Subcutaneous abdominal adipose tissue (tissue), 5 donors: Measurements from ENCODE around the gene RDH5.
A peak's percentile ranks its signal among the peaks of the same experiment; 100 is the strongest.

Source experiments
- H3K27ac ChIP-seq: one replicate; pipeline ENCODE4 v1.7.0; 2013; ENCODE audit warnings: low read depth, mild to moderate bottlenecking, inconsistent platforms, low read length, moderate library complexity
- H3K27me3 ChIP-seq, 5 donors: one replicate each; pipeline ENCODE4 v1.7.0; 2013; ENCODE audit warnings: low read length in 5 of 5, inconsistent platforms in 1 of 5; ENCODE audit not compliant: control insufficient read depth in 5 of 5, insufficient read depth in 4 of 5
- H3K36me3 ChIP-seq, 5 donors: one replicate each; pipeline ENCODE4 v1.7.0; 2013; ENCODE audit warnings: low read length in 5 of 5; ENCODE audit not compliant: control insufficient read depth in 5 of 5, insufficient read depth in 5 of 5
- H3K4me1 ChIP-seq, 5 donors: one replicate each; pipeline ENCODE4 v1.7.0; 2013; ENCODE audit warnings: low read length in 5 of 5, mild to moderate bottlenecking in 3 of 5, moderate library complexity in 1 of 5; ENCODE audit not compliant: control insufficient read depth in 5 of 5, insufficient read depth in 5 of 5
- H3K4me3 ChIP-seq, 5 donors: one replicate each; pipeline ENCODE4 v1.7.0; 2013; ENCODE audit warnings: low read length in 5 of 5, low read depth in 1 of 5
- H3K9ac ChIP-seq, 5 donors: one replicate each; pipeline ENCODE4 v1.7.0; 2013; ENCODE audit warnings: low read length in 5 of 5, mild to moderate bottlenecking in 4 of 5, moderate library complexity in 3 of 5
- H3K9me3 ChIP-seq, 5 donors: one replicate each; pipeline ENCODE4 v1.7.0; 2013; ENCODE audit warnings: low read length in 5 of 5; ENCODE audit not compliant: control insufficient read depth in 5 of 5
- donor health status: healthy.
- donor health status: healthy.
- donor health status: healthy.
- donor health status: healthy.
- donor health status: healthy.

Gene RDH5

GRCh38 chr12:55695349-55695748, 24.8 kb upstream of the RDH5 start:
- Histone ChIP-seq H3K9ac (no peak overlapping the region), H3K4me1 (peaks cover 2 to 9% (median 5%) of the 10 kb centered on the region in 5 donors), H3K27me3 (no peaks in the 10 kb centered on the region), H3K4me3 (no peak overlapping the region), H3K27ac (peak overlapping the region; percentile 5), H3K9me3 (no peaks in the 10 kb centered on the region), H3K36me3 (peaks cover 2 to 92% (median 84%) of the 10 kb centered on the region in 5 donors)

DNA sequence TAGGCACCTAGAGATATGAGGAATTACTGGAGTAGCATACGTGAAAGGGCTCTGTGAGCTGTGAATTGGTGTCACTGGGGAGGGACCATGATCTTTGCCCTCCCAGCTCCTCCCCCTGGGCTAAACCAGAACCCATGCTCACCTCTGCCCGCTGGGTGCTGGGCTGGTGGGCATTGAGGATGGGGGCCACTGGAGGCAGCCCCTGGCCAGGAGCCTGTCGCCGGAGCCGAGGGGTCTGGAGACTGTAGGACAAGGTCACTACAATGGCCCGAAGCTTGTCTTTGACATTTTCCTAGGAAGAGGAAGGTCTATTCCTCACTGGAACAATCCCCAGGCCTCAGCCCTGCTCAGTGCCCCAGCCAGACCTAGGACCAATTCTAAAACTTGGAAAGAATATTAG, 24.1 kb upstream of the RDH5 start:
- no peaks in the 10 kb centered on the region for H3K27me3 ChIP-seq
- peaks cover 2 to 99% (median 89%) of the 10 kb centered on the region in 5 donors for H3K36me3 ChIP-seq
- peak overlapping the region; percentile 5 for H3K27ac ChIP-seq
- H3K4me3 ChIP-seq = no peak overlapping the region
- no peaks in the 10 kb centered on the region for H3K9me3 ChIP-seq
- no peak overlapping the region for H3K9ac ChIP-seq
- H3K4me1 ChIP-seq = peaks cover 3 to 17% (median 13%) of the 10 kb centered on the region in 5 donors

GRCh38 chr12:55696796-55697462, 23.3 kb upstream of the RDH5 start:
- H3K27me3 ChIP-seq = no peaks in the 10 kb centered on the region
- H3K4me3 ChIP-seq = no peak overlapping the region
- no peaks in the 10 kb centered on the region for H3K9me3 ChIP-seq
- H3K4me1 ChIP-seq = peaks cover 3 to 25% (median 17%) of the 10 kb centered on the region in 5 donors
- H3K9ac ChIP-seq = no peak overlapping the region
- no peak overlapping the region for H3K27ac ChIP-seq
- H3K36me3 ChIP-seq = peaks cover 0 to 98% (median 91%) of the 10 kb centered on the region in 5 donors

- Histone ChIP-seq H3K27me3 (no peaks in the 10 kb centered on the region), H3K36me3 (peaks cover 0 to 95% (median 84%) of the 10 kb centered on the region in 5 donors), H3K4me1 (peaks cover 5 to 30% (median 19%) of the 10 kb centered on the region in 5 donors), H3K9me3 (no peaks in the 10 kb centered on the region), H3K9ac (no peak overlapping the region), H3K27ac (peak overlapping the region; percentile 41), H3K4me3 (no peak overlapping the region)
Observed at GRCh38 chr12:55697686-55698085, 22.5 kb upstream of the RDH5 start.

DNA sequence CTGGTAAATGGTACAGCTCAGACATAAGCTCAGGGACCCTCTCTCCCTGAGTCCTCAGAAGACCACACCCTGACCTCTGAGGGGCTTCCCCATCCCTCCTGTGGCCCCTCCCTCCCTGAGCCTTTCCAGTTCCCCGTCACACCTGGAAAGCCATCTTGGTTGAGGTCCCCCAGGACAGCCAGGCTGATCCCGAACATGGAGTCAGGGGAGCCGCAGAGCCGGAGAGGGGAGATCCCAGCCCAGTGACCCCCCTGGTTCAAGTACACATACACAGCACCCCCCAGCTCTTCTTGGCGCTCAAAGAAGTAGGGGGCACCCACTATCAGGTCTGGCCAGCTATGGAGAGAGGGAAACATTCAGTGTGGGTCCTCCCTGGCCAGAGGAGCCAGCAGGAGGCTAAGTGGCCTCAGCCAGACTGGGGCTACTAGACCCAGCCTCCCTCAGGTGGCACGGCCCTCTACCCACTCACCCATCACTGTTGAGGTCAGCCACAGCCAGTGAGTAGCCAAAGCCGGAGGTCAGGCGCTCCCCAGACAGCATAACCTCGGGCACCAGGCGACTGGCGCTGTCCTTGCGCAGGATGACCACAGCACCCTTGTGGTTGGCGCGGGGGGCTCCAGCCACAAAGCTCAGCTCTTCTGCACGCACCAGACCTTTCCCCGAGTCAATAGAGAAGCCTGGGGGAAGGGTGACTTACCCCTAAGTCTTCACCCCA, 21.8 kb upstream of the RDH5 start:
- peaks cover 5 to 37% (median 27%) of the 10 kb centered on the region in 5 donors for H3K4me1 ChIP-seq
- no peak overlapping the region for H3K4me3 ChIP-seq
- H3K9ac ChIP-seq = peak overlapping the region in 1 of 5 donors; percentile 49
- H3K36me3 ChIP-seq = peaks cover 0 to 90% (median 77%) of the 10 kb centered on the region in 5 donors
- peak overlapping the region; percentile 41 for H3K27ac ChIP-seq
- H3K27me3 ChIP-seq = no peaks in the 10 kb centered on the region
- H3K9me3 ChIP-seq = no peaks in the 10 kb centered on the region

DNA sequence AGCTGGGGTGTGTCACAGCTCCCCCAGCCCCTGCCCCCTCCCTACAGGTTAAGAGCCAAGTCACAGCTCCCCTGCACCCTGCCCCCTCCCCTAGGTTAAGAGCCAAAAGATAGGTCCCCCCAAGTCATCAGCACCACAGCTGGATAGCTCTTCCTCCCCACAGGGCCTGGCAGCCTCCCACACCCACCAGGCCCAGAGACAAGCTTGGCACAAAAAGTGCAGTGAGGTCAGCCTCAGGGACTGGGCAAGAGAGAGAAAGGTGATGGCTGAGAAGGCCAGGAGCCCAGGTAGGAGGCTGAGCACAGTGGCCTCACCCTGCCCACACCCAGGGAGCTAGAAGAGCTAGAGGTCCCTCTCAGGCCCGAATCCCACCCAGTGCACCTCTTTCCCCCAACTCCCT, 21.2 kb upstream of the RDH5 start:
- Histone ChIP-seq H3K27ac (peak overlapping the region; percentile 41), H3K36me3 (peaks cover 0 to 84% (median 72%) of the 10 kb centered on the region in 5 donors), H3K27me3 (no peaks in the 10 kb centered on the region), H3K9ac (peak overlapping the region in 1 of 5 donors; percentile 6), H3K4me1 (peaks cover 5 to 43% (median 32%) of the 10 kb centered on the region in 5 donors), H3K9me3 (no peaks in the 10 kb centered on the region), H3K4me3 (no peak overlapping the region)

GRCh38 chr12:55699471-55700055, 20.6 kb upstream of the RDH5 start:
- Histone ChIP-seq H3K4me1 (peaks cover 5 to 49% (median 37%) of the 10 kb centered on the region in 5 donors), H3K9me3 (no peaks in the 10 kb centered on the region), H3K27ac (peak overlapping the region; percentile 33), H3K27me3 (no peaks in the 10 kb centered on the region), H3K9ac (peak overlapping the region in 2 of 5 donors; percentile 6 to 39), H3K36me3 (peaks cover 0 to 78% (median 66%) of the 10 kb centered on the region in 5 donors), H3K4me3 (no peak overlapping the region)

DNA sequence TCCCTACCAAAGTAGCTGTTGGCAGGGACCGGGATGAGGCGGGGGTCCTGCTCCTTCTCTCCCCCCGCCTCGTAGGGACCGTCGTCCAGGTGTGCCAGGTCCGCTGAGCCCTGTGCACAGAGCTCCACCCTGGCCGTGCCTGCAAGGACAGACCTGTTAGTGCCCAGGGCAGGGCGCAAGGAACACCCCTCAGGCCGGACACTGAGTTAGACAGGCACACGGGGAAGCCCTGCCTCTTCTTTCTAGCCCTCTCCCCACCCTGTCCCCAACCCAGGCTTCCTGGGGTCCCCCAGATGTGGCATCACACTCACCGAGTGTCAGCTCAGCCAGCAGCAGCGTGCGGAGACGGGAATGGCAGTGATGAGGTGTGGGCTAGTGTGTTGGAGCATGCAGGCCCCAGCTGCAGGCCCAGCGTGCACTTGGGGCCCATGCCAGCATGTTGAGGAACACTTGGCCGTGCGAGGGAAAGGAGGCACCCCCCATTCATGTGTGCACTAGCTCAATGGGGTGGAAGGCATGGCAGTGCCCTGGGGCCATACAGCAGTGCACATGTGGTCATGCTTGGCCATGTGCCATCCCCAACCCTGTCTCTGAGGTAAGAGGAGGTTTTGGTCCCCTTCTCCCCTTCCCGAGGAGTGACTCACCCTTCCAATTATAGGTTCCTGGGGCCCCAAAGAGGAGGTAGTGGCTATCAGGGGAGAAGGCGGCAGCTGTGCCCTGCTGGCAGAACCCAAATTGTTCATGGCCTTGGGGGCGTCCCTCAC, 19.8 kb upstream of the RDH5 start:
- H3K9ac ChIP-seq = no peak overlapping the region

DNA sequence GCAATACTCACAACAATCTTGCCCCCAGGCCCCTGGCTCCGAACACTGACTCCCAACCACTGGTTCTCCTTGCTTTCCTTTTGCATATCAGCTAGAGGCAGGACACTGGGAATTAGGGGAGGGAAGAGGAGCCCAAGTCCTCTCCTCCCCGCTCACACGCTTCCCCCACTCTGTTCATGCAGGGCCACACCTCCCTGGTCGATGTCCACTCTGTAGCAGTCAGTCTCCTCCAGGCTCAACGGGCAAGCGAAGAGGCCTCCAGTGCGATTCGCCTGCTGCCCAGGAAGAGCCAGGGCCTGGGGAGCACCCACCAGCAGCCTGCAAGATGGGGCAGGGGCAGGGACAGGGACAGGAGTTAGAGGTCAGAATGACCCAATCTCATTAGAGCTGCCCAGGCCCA, 17.3 kb upstream of the RDH5 start:
- H3K9me3 ChIP-seq = no peaks in the 10 kb centered on the region
- peaks cover 0 to 5% (median 0%) of the 10 kb centered on the region in 5 donors for H3K27me3 ChIP-seq
- peaks cover 0 to 45% (median 33%) of the 10 kb centered on the region in 5 donors for H3K36me3 ChIP-seq
- H3K27ac ChIP-seq = peak overlapping the region; percentile 85
- peak overlapping the region in 3 of 5 donors; percentile 19 to 28 (median 24) for H3K4me3 ChIP-seq
- no peak overlapping the region for H3K9ac ChIP-seq
- peaks cover 2 to 79% (median 67%) of the 10 kb centered on the region in 5 donors for H3K4me1 ChIP-seq

More for the DNA sequence above, 19.8 kb upstream of the RDH5 start:
- H3K9me3 ChIP-seq = no peaks in the 10 kb centered on the region
- peak overlapping the region; percentile 33 for H3K27ac ChIP-seq
- peaks cover 5 to 57% (median 46%) of the 10 kb centered on the region in 5 donors for H3K4me1 ChIP-seq
- peak overlapping the region in 1 of 5 donors; percentile 7 for H3K4me3 ChIP-seq
- H3K27me3 ChIP-seq = no peaks in the 10 kb centered on the region
- peaks cover 0 to 69% (median 57%) of the 10 kb centered on the region in 5 donors for H3K36me3 ChIP-seq
